Endothelial cell of umbilical vein (primary cell): ENCODE measurements around the gene SRRM4. TPM values are rescaled to one million over a fixed set of nuclear protein-coding genes. Genes with fewer than 3 reads are reported as not detected.

Source experiments
- BruUV-seq: library from RNA; stranded (reverse); fragments of 400-500 nt; replicated peaks from 2 replicates; lab custom pipeline; 2021; lab: Mats Ljungman, UMichigan
- CTCF ChIA-PET: fragments of 300-600, 350-600 bp; sonication (Branson Sonifier 250); formaldehyde crosslinking; loops from one replicate; lab custom pipeline; 2021; ENCODE audit warnings: antibody characterized with exemption, inconsistent platforms; lab: Charles Lee
- POLR2A ChIA-PET: fragments of 300-600, 350-600 bp; sonication (Branson Sonifier 250); formaldehyde crosslinking; loops from one replicate; lab custom pipeline; 2021; ENCODE audit warnings: antibody characterized with exemption, inconsistent platforms; lab: Charles Lee
- DNase-seq: peaks from one replicate; pipeline ENCODE4 v3.0.0-alpha.2; 2011; ENCODE audit warnings: low read depth, low spot score
- FAIRE-seq: peaks from 2 replicates; lab custom pipeline; 2011; peaks lifted over from hg19 to GRCh38; lab: Jason Lieb, UNC
- H2AFZ ChIP-seq: 2 replicates; pipeline ENCODE4 v1.6.0; 2012; ENCODE audit warnings: low read depth, low read length, control low read depth, inconsistent platforms
- H3K27ac ChIP-seq: 2 replicates; pipeline ENCODE4 v1.5.1; 2011; ENCODE audit warnings: low read depth, mild to moderate bottlenecking, control low read depth, low read length, moderate library complexity; ENCODE audit not compliant: insufficient read depth
- H3K27me3 ChIP-seq, 2 experiments: 2 replicates each; pipeline versions ENCODE4 v1.6.0 to v1.6.1; 2011; ENCODE audit warnings: low read length in 2 of 2, mixed read lengths in 1 of 2; ENCODE audit not compliant: control insufficient read depth in 2 of 2, insufficient read depth in 2 of 2
- H3K36me3 ChIP-seq, 2 experiments: 2 replicates in 1 of 2; 3 replicates in 1 of 2; pipeline ENCODE4 v1.5.1; 2011; ENCODE audit warnings: low read length in 2 of 2, mild to moderate bottlenecking in 1 of 2, moderate library complexity in 1 of 2; ENCODE audit not compliant: control insufficient read depth in 2 of 2, insufficient read depth in 2 of 2; ENCODE audit errors: extremely low read depth in 1 of 2
- H3K4me1 ChIP-seq: 3 replicates; pipeline ENCODE4 v1.5.1; 2011; ENCODE audit warnings: mild to moderate bottlenecking, low read length; ENCODE audit not compliant: control insufficient read depth, insufficient read depth; ENCODE audit errors: extremely low read depth
- H3K4me2 ChIP-seq: 2 replicates; pipeline ENCODE4 v1.6.1; 2011; ENCODE audit warnings: low read length, control low read depth, mixed read lengths; ENCODE audit not compliant: insufficient read depth
- H3K4me3 ChIP-seq, 3 experiments: fragments of 200-600 bp in 1 of 3; sonication (generic), shearing (Covaris generic) in 1 of 3; replicated peaks in 1 of 3; 2 replicates each; pipeline ENCODE4 v1.5.1; 2011 to 2016; ENCODE audit warnings: control low read depth in 3 of 3, low read length in 3 of 3, mild to moderate bottlenecking in 2 of 3, inconsistent platforms in 1 of 3, low read depth in 1 of 3, moderate library complexity in 1 of 3; ENCODE audit not compliant: insufficient read depth in 1 of 3
- H3K79me2 ChIP-seq: 2 replicates; pipeline ENCODE4 v1.6.0; 2012; ENCODE audit warnings: low read length, inconsistent platforms; ENCODE audit not compliant: control insufficient read depth, insufficient read depth
- H3K9ac ChIP-seq: replicated peaks from 2 replicates; pipeline ENCODE3; 2011; ENCODE audit warnings: low read length, control low read depth; ENCODE audit not compliant: insufficient read depth; ENCODE audit errors: extremely low read depth
- H3K9me1 ChIP-seq: replicated peaks from 3 replicates; pipeline ENCODE4 v1.6.0; 2011; ENCODE audit warnings: mild to moderate bottlenecking, low read length; ENCODE audit not compliant: control insufficient read depth, insufficient read depth; ENCODE audit errors: extremely low read depth
- H3K9me3 ChIP-seq: replicated peaks from 2 replicates; pipeline ENCODE4 v1.5.1; 2012; ENCODE audit warnings: low read length, inconsistent platforms; ENCODE audit not compliant: control insufficient read depth, insufficient read depth
- H4K20me1 ChIP-seq: replicated peaks from 2 replicates; pipeline ENCODE3; 2011; ENCODE audit warnings: mild to moderate bottlenecking, low read length; ENCODE audit not compliant: control insufficient read depth, insufficient read depth; ENCODE audit errors: extremely low read depth
- CTCF ChIP-seq, 2 donors: IDR thresholded peaks; 1 replicate in 1 of 2; 2 replicates in 1 of 2; pipeline ENCODE4 v1.5.1; 2011; ENCODE audit warnings: low read length in 2 of 2, mild to moderate bottlenecking in 2 of 2, moderate library complexity in 2 of 2, control low read depth in 1 of 2, inconsistent platforms in 1 of 2, low read depth in 1 of 2; ENCODE audit not compliant: insufficient read depth in 1 of 2; ENCODE audit errors: extremely low read depth in 1 of 2
- EZH2 ChIP-seq: IDR thresholded peaks from 2 replicates; pipeline ENCODE4 v1.6.1; 2012; ENCODE audit warnings: borderline replicate concordance, low read depth, mild to moderate bottlenecking, moderate library complexity, low read length, inconsistent platforms; ENCODE audit not compliant: severe bottlenecking
- FOS ChIP-seq: IDR thresholded peaks from 2 replicates; pipeline ENCODE4 v1.6.1; 2011; ENCODE audit warnings: mild to moderate bottlenecking, low read length, moderate library complexity, borderline replicate concordance; ENCODE audit not compliant: insufficient read depth
- GATA2 ChIP-seq: IDR thresholded peaks from 2 replicates; pipeline ENCODE4 v1.7.0; 2011; ENCODE audit warnings: low read depth, mild to moderate bottlenecking, moderate library complexity, mixed read lengths, low read length; ENCODE audit not compliant: insufficient read length, insufficient read depth
- JUN ChIP-seq: IDR thresholded peaks from 2 replicates; pipeline ENCODE4 v1.6.1; 2011; ENCODE audit warnings: borderline replicate concordance, low read depth; ENCODE audit not compliant: insufficient read length, insufficient read depth
- MAX ChIP-seq: IDR thresholded peaks from 2 replicates; pipeline ENCODE4 v1.6.1; 2011; ENCODE audit not compliant: insufficient read depth, insufficient read length
- MYC ChIP-seq: IDR thresholded peaks from one replicate; pipeline ENCODE4 v1.6.1; 2011; ENCODE audit warnings: mild to moderate bottlenecking, low read depth, low read length
- POLR2A ChIP-seq: IDR thresholded peaks from 2 replicates; pipeline ENCODE4 v1.6.1; 2012; ENCODE audit warnings: low read depth, mild to moderate bottlenecking, control low read depth, low read length
- POLR2AphosphoS5 ChIP-seq: IDR thresholded peaks from 2 replicates; pipeline ENCODE4 v1.6.1; 2012; ENCODE audit warnings: low read depth, mild to moderate bottlenecking, control low read depth, low read length, moderate library complexity; ENCODE audit not compliant: insufficient read depth
- dilution Hi-C: fragments of 300-500 bp; cut with MboI; formaldehyde crosslinking; loops from one replicate; pipeline ENCODE4 v1.15.0; 2019; ENCODE audit warnings: low sequenced_read_pairs; ENCODE audit not compliant: extremely low pct_ligation_motif_present
- intact Hi-C: fragments of 100-400 bp; cut with micrococcal nuclease; formaldehyde crosslinking; loops from one replicate; pipeline ENCODE4 v1.10.0; 2022
- polyA plus RNA-seq, 4 experiments: library from polyadenylated mRNA; depleted of rRNA in 3 of 4; stranded (reverse) in 3 of 4; unstranded in 1 of 4; fragments of >200 nt; gene quantifications; 2 replicates each; pipeline versions ENCODE4 v1.2.1 to v1.2.3, GENCODE V29; 2011 to 2012; ENCODE audit warnings: missing spikeins in 1 of 4
- total RNA-seq: library from RNA; stranded (reverse); gene quantifications from 2 replicates; pipeline ENCODE4 v1.2.3, GENCODE V29; 2021

The SRRM4 gene
- total and polyA plus RNA-seq, 2 donors (not counting 3 experiments of a cell fraction or from before 2014, with no cell fraction given), result not detected

GRCh38 chr12:119183942-119184695, 202.8 kb downstream of the SRRM4 start:
- no peak for DNase-seq
- Histone ChIP-seq H2AFZ (no peak overlapping the region), H3K27me3 (no peaks in the 10 kb centered on the region), H3K9me1 (no peaks in the 10 kb centered on the region), H3K9ac (no peak overlapping the region), H3K27ac (no peak overlapping the region), H3K4me1 (peaks cover 26% of the 10 kb centered on the region), H3K4me2 (no peak overlapping the region), H3K9me3 (no peaks in the 10 kb centered on the region), H4K20me1 (no peaks in the 10 kb centered on the region), H3K36me3 (peaks cover 0 to 2% of the 10 kb centered on the region in 2 experiments), H3K4me3 (no peak overlapping the region), H3K79me2 (no peaks in the 10 kb centered on the region)
- TF ChIP-seq GATA2 (no peak), FOS (no peak), POLR2AphosphoS5 (no peak), MYC (no peak)
- intact Hi-C loops (no loop called here), dilution Hi-C loops (no loop called here)
- BruUV-seq, result no TSS peak
- POLR2A ChIA-PET, result no interaction called here
- CTCF ChIA-PET, result interaction anchor here (0.8 kb wide), 1 partner anchor 69 kb away, joined by 3 read pairs; no protein-coding TSS in a partner anchor
- no peak for FAIRE-seq

DNA sequence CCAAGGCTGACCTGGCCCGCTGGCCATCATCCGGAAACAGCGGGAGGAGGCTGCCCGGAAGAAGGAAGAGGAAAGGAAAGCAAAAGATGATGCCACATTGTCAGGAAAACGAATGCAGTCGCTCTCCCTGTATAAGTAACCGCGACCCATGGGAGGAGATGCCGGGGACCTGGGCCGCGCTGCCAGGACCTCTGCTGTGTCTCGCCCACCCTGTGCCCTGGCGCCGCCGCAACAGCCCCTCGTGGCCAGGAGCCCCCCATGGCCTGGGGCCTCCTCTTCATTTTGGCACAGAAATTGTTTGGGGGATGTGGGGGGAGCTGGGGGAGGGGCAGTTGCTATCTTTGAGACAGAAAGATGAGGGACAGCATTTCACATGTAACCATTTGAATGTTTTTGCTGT, 213.9 kb downstream of the SRRM4 start:
- Histone ChIP-seq H3K36me3 (peaks cover 2 to 4% of the 10 kb centered on the region in 2 experiments), H4K20me1 (no peaks in the 10 kb centered on the region), H3K4me2 (no peak overlapping the region), H3K27me3 (no peaks in the 10 kb centered on the region), H3K9me1 (no peaks in the 10 kb centered on the region), H3K9ac (no peak overlapping the region), H3K27ac (no peak overlapping the region), H3K4me1 (no peaks in the 10 kb centered on the region), H3K79me2 (no peaks in the 10 kb centered on the region), H3K4me3 (no peak overlapping the region), H3K9me3 (no peaks in the 10 kb centered on the region), H2AFZ (no peak overlapping the region)
- FAIRE-seq (no peak), DNase-seq (no peak)
- dilution Hi-C loops (no loop called here), intact Hi-C loops (no loop called here)
- BruUV-seq, result no TSS peak
- POLR2A ChIA-PET, result no interaction called here
- TF ChIP-seq POLR2A, result no peak
- no peak for TF ChIP-seq CTCF (IDR thresholded peaks at IDR 0.05; ENCODE audit: extremely low read depth in 1 of 2, insufficient read depth in 1 of 2, low read depth in 1 of 2, low read length in 2 of 2)
- no peak for TF ChIP-seq POLR2AphosphoS5
- TF ChIP-seq MAX, result no peak
- TF ChIP-seq EZH2, result no peak
- no peak for TF ChIP-seq FOS
- no peak for TF ChIP-seq MYC
- no peak for TF ChIP-seq JUN
- TF ChIP-seq GATA2, result no peak
- CTCF ChIA-PET, result no interaction called here
